HG03558 (cell line): ENCODE measurements around the gene MAPK10.
"Not testable (repeated sequence)": the region's sequence is repeated elsewhere in the genome, so short reads cannot be mapped to it uniquely, and the experiment has no call there.

Experiments used
- ATAC-seq: cut with Tn5 transposase; IDR thresholded peaks from one replicate; pipeline ENCODE4 v1.9.1; 2021; ENCODE audit warnings: moderate number of reproducible peaks; ENCODE audit not compliant: unreplicated experiment; ENCODE audit errors: extremely low read depth

Gene MAPK10

DNA sequence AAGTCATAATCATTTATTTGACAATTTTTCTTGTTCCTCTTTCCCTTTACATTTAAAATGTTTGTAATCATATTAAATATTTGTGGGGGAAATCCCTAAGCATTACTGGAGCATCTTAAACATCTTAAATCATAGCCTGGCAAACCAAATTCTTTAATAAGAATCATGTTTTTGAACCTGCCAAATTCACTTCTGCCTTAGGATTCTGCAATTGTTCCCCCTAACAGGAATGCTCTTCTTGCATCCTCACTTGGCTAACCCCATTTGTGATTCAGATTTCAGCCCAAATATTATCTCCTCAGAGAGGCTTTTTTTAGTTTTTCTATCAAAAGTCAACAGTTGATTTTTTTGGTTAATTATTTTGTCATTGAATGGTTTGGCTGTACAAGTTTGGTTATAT, 241.1 kb downstream of the MAPK10 start:
- ATAC-seq: no peak

DNA sequence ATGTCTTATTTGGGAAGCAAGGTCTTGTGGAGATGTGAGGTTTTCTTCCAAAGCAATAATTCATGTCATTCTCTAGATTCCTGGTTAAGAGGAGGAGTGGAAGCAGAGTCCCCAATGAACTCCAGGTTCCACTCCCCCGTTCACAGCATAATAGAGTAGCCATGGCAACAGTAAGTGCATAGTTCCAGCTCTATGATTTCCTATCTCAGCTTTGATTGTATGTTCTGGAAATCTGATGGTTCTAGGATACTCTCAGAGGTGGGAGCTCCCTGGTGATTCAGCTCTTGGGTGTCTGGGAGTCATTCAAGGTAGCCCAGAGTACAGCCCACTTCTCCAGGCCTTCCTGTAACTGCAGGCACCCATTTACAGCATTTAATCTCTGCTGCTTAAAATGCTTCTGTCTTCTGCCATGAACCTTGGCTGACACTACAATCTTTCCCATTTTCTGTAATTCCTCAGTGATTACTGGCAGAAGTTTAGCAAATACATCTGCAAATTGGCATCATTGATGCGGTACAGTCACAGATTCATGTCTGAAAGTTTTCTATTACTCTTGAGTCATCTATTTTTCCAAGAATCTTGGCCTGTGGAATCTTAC, 242.0 kb downstream of the MAPK10 start:
- ATAC-seq: no peak

DNA sequence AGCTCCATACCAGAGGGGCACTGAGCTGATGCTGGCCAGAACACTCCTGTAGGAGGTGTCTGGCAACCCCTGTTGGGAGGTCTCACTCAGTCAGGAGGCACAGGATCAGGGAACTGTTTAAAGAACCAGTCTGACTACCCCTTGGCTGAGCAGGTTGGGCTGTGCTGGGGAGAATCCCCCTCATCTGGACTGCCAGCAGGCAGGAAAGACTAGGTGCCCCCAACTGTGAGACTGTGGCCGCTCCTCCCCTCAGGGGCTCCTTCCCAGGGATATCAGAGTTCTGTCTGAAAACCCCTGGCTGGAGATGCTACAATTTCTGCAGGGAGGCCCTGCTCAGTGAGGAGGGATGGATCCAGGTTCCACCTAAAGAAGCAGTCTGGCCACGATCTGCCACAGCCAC, 245.3 kb downstream of the MAPK10 start:
- ATAC-seq: no peak

DNA sequence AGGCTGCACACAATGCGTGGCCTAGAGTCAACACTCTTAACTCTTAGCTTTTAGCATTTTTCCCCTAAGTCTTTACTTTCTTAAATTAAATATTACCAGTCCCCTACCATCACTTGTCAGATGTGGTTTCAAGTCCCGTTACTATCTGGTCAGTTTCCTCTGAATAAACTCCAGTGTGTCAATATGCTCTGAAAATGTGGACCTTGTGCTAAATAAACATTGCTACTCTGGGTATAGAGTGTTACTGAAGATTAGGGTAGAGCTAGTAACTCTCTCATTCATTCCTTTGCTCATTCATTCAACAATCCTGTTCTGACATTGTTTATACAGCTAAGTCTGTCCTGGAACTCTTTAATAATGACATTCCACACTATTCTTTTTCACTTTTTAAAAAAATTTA, 251.0 kb downstream of the MAPK10 start:
- no peak for ATAC-seq

DNA sequence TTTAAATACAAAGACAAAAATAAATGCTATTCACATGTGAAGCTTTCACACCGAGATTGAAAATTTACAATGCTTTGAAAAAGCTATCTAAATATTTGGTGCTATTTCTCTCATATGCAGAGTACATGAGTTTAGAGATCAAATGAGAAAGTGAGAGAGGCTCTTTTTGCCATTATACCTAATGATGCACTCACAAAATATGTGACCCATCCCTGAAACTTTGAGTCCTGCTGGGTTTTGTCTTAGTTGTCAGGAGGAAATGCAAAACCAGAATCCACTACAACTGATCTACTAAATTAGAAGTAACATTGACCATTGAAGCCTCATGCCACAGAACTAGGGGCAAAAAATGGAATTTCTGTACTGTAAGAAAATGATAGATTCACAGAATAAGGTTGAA, 251.7 kb downstream of the MAPK10 start:
- no peak for ATAC-seq

DNA sequence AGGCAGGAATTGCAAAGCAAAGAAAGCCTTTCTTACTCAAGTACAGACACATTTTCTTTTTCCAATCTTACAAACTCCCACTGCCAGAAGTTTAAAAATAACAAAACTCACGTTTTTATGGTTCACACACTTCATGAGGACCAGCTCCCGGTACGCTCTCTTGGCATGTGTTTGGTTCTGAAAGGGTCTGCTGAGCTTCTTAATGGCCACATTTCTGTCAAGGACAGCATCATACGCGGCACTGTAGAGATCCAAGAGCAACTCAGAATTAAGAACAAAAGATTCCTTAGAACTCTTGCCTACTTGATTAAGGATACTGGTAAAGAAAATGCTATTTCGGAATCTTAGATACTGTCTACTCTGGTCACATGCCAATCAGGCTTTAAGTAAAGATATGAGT, 252.7 kb downstream of the MAPK10 start:
- no peak for ATAC-seq

DNA sequence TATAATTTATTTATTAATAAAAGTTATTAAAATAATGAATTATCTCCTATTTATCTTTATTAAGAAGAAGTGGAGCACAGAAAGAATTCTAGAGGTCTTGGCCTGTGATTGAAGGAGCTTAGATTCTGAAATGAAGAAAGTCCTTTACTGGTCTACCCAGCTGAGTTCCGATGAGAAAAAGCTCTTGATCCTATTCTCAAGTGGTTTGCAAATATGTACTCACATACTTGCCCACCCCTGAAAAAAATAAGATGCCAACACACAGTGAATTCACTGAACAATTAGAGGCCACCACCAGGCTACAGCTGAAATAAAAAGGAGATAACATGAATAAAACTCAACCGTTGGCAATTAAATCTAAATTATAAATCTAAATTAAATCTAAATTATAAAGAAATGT, 253.4 kb downstream of the MAPK10 start:
- ATAC-seq: no peak

DNA sequence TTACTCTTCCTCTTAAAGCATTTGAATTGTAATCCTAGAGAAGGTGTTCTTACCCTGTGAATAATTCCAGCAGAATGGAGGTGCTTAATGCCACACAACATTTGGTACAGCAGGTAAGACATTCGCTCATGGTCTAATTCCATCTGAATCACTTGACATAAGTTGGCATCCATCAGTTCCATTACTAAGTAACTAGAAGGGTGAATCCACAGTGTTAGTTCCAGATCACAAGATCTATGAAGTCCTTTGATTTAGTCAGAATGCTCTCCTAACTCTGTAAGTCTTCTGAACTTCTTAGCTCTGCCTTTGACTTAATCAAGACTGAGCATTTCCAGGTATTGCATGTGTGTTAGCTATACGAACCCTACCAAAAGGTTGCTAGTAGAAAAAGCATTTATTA, 258.0 kb downstream of the MAPK10 start:
- no peak for ATAC-seq

DNA sequence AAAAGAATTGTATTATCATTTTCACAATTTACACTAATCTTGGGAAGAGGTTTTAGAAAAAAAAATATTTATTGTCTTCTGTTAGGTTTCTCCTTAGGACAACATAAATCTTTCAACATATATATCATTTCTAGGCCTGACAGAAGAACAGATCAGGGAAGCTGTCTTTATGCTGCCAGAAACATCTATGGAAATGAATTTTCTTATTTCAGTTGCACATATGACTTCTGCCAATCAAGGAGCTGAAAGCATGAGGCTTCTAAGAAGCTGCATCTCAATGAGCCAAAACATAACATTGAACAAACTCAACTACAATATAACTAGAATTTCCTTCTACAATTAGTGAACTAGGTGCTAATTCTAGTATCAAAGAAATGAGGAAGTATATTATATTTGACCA, 258.4 kb downstream of the MAPK10 start:
- no peak for ATAC-seq

DNA sequence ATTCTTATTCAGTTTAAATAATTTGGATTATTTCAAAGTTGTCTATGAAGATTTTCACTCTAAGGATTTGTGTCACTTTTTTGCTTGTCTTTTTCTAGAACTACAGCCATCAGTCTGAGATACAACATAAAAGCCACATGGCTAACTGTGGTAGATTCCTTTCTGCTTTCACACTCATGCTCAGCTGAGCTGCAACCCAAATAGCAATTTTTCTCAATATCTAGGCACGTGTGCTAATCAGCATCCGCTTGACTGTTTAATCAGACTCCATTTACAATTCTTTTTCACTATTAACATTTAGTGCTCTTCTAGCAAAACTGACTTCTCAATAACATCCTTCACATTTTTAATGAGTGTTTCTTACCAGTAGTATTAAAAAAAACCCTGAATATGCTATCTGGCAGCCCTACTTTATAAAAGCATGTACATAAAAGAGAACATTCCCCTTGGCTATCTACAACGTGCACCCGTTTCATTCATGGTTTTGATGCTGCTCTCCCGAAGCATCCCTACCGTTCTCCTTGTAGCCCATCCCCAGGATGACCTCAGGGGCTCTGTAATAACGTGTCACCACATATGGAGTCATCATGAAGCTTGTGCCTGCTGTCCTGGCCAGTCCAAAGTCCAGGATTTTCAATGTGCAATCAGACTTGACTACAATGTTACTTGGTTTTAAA, 259.2 kb downstream of the MAPK10 start:
- ATAC-seq: no peak

DNA sequence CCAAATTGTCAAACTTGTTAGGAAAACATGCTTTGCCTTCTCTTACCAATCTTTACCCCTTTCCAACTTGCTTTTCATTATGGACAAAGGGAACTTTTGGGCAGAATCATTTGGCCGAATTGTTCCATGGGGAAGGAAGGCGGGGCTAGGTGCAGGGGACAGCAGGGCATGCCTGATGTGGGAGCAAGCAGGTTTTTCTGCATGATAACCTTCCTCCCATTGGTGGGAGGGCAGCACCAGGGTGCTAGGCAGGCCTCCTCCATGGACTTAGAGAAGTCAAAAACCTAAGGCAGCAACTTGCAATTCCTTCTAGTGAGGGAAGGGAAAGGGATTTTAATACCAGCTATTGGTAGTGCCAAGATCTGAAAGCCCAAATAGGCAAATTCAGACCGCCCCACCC, 260.5 kb downstream of the MAPK10 start:
- no peak for ATAC-seq

DNA sequence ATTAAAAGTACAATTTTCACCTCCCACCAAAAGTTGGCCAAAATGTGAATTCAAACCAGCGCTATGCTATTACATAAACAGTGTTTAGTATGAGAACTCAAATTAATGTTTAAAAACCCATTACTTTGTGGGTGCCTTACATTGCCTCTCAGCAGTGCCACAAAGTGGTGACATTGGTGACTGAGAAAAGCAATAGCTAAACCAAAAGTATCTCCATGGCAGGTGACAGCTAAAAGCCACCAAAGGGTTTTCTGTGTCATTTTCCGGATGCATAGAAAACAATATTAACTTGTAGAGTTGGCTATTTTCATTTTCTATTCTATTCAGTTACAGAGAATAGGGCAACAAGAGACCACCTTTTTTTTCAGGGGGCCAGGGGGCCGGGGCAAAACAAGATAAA, 261.2 kb downstream of the MAPK10 start:
- no peak for ATAC-seq

DNA sequence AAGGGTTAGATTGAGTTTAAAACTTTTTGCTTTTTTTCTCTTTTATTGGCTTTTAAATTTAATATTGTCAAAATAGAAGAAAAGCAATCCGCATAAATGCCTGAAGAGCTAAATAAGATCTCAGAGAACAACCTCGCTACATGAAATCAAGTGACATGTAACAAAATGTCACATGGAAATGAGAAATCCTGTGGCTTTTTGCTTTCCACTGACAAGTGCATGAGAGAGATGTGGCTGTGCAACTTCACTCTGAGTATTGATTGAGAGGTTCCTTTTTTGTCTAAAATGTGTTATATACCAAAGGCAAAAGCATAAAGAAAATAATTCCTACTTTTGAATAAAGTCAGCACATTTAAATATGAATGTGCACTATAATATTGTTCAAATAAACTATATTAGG, 263.5 kb downstream of the MAPK10 start:
- no peak for ATAC-seq

DNA sequence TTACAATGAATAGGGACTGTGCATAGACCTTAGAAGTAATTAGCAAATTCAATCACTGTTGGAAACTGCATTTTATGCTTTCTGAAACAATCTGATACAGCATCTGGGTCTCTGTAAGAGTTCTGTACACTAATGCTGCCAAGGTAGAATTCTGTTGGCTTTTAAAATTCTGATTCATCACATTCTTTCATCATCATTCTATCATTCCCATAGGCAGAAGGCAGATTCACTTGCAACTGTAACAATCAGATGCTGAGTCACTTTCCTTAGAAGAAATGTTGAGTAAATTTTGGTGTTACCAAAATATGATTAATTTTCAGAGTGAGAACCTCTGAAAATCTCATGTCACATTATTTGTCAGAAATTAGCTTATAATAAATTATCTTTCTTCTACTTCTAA, 267.2 kb downstream of the MAPK10 start:
- no peak for ATAC-seq

DNA sequence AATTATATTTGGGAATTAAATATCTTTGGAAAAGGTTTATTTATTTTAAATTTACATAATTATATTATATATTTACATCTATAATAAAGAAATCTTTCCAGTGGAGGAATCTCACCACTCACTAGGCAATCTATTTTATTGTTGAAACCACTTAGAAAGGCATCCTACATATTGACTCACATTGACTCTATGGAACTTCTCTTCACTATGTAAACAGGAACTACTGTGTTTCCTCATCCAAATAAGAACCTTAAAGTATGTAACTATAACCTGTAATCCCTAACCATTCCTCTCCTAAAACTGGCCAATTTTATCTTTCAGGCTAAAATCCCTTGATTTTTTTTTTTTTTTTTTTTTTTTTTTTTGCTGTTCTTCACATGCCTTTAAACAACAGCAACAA, 268.7 kb downstream of the MAPK10 start:
- no peak for ATAC-seq

DNA sequence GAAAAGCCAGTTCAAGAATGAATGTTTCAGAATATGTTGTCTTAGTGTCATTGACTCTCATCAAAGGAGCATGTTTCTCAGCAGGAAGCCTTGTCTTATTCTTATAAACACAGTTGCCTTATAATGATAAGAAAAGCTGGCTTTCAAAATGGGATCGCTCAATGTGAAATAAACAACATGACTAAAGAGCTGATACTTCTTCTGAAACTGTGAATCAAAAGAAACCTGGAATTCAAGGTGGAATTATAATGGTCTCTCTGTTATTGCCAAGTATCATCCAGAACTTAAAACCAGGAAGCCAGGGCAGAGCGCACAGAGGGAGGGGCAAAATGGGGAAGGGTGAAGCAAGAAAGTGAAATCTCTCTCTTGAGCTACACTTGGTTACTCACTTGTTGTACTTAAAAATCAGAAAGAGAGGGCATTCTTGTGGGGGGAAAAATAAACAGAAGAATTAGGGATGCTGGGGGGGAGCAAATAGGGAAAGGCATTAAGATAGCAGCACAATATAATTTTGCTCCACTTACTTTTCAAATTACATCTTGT, 270.0 kb downstream of the MAPK10 start:
- no peak for ATAC-seq

DNA sequence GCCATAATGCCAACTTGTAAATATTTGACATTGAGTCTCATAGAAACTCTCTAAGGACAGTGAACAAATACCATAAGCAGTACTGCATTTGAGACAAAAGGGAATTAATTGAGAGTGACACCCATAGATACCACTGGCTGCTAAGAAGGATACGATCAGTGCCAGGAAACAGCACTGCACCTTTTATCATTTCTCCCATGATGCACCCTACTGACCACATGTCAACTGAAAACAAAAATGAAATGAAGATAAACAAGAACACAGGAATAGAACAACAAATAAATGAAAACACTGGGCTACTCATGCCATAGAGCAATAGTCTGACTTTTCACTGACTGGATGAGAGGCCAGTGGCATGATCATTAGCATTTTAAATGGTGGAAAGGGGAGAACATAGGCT, 270.8 kb downstream of the MAPK10 start:
- ATAC-seq: no peak

DNA sequence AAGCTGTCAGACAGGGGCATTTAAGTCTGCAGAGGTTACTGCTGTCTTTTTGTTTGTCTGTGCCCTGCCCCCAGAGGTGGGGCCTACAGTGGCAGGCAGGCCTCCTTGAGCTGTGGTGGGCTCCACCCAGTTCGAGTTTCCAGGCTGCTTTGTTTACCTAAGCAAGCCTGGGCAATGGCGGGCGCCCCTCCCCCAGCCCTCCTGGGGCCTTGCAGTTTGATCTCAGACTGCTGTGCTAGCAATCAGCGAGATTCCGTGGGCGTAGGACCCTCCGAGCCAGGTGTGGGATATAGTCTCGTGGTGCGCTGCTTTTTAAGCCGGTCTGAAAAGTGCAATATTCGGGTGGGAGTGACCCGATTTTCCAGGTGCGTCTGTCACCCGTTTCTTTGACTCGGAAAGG, 284.1 kb downstream of the MAPK10 start:
- not testable (repeated sequence) for ATAC-seq

DNA sequence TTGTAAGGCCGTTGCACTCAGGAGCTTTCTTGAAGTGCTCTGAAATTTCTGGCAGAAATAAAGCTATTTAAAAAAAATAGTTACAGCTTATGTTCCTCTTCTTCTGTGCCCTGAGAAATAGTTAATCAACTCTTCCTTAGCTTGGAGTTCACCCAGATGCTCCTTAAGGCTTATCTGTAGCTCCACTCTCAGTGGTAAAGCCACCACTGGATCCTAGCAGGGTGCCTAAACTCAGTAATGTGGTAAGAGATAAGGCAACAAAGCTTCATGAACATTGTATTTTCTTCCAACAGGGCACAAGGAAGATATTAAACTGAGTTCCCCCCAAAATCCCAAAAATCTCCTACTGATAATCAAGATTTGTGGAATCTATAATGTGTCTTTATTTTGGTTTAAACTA, 299.5 kb downstream of the MAPK10 start:
- no peak for ATAC-seq

DNA sequence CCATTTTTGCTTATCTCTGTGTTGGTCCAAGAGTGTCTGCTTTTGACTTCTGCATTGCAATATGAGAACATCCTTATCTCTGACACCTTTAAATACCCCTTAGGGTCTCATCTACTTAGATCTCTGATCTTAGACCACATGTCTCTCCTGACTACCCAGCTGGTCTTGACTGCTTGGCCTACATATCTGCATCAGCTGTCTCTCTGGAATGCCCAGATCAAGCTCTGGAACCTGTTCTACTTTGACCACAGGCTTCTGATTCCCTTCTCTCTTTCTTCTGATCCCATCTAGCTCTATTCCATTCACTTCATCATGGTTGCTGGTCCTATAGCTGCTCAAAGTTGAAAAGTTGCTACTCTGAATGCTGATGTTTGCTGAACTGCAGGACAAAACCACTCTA, 301.2 kb downstream of the MAPK10 start:
- ATAC-seq: no peak

DNA sequence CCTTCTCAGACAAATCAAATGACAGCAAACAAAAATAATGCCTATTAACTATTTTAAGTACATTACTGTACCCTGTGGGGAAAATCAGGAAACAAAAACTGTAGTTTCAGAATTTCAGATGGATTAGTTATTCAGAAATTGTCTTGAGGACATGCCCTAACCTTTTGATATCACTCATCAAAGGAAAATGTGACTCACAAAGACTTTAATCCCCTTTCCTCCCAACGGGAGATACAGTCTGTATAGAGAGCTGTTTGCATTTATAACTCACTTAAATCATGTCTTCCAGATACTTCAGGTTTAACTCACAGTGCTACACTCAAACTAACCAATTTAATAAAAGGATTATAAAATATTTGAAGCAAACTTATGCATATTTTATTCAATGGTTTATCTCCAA, 304.0 kb downstream of the MAPK10 start:
- ATAC-seq: no peak
